ENCODE data around the gene FXYD2.
"Not testable (repeated sequence)": the region's sequence is repeated elsewhere in the genome, so short reads cannot be mapped to it uniquely, and the experiment has no call there.

FXYD2 gene

GRCh38 chr11:117824571-117825537 lies at the start of gene FXYD2:
FXYD2 (minus strand) TSS chr11:117824744; CDS start chr11:117824678, 66 bp downstream.
- no peak for DNase-seq (ENCODE audit: low read depth in 1 of 2, low spot score in 1 of 2)

GRCh38 chr11:117873828-117874125 lies 49.2 kb upstream of the FXYD2 start:
- DNase-seq (ENCODE audit: low read depth in 1 of 2, low spot score in 1 of 2): no peak

- no peak for DNase-seq (ENCODE audit: low read depth in 1 of 2, low spot score in 1 of 2)
These were observed 48.7 kb upstream of the FXYD2 start for GRCh38 chr11:117872975-117873827.

GRCh38 chr11:117872420-117872961 lies 47.9 kb upstream of the FXYD2 start:
- DNase-seq (ENCODE audit: low read depth in 1 of 2, low spot score in 1 of 2): no peak

GRCh38 chr11:117871784-117872183 lies 47.2 kb upstream of the FXYD2 start:
- no peak for DNase-seq (ENCODE audit: low read depth in 1 of 2, low spot score in 1 of 2)

- no peak for DNase-seq (ENCODE audit: low read depth in 1 of 2, low spot score in 1 of 2)
These were observed 46.6 kb upstream of the FXYD2 start for GRCh38 chr11:117871160-117871559.

GRCh38 chr11:117870103-117870952 lies 45.8 kb upstream of the FXYD2 start:
- no peak for DNase-seq (ENCODE audit: low read depth in 1 of 2, low spot score in 1 of 2)

- DNase-seq (ENCODE audit: low read depth in 1 of 2, low spot score in 1 of 2): no peak
These were observed 45.1 kb upstream of the FXYD2 start for GRCh38 chr11:117869604-117870003.

- no peak for DNase-seq (ENCODE audit: low read depth in 1 of 2, low spot score in 1 of 2)
These were observed 44.4 kb upstream of the FXYD2 start for GRCh38 chr11:117868815-117869561.

- DNase-seq (ENCODE audit: low read depth in 1 of 2, low spot score in 1 of 2): no peak
These were observed 43.5 kb upstream of the FXYD2 start for GRCh38 chr11:117868088-117868487.

- DNase-seq (ENCODE audit: low read depth in 1 of 2, low spot score in 1 of 2): no peak
These were observed 42.0 kb upstream of the FXYD2 start for GRCh38 chr11:117866526-117866925.

GRCh38 chr11:117865546-117865945 lies 41.0 kb upstream of the FXYD2 start:
- not testable (repeated sequence) for DNase-seq (ENCODE audit: low read depth in 1 of 2, low spot score in 1 of 2)

GRCh38 chr11:117863383-117863782 lies 38.8 kb upstream of the FXYD2 start:
- no peak for DNase-seq (ENCODE audit: low read depth in 1 of 2, low spot score in 1 of 2)

- no peak for DNase-seq (ENCODE audit: low read depth in 1 of 2, low spot score in 1 of 2)
These were observed 38.2 kb upstream of the FXYD2 start for GRCh38 chr11:117862753-117863152.

GRCh38 chr11:117862019-117862725 lies 37.6 kb upstream of the FXYD2 start:
- DNase-seq (ENCODE audit: low read depth in 1 of 2, low spot score in 1 of 2): no peak

- no peak for DNase-seq (ENCODE audit: low read depth in 1 of 2, low spot score in 1 of 2)
These were observed 36.8 kb upstream of the FXYD2 start for GRCh38 chr11:117861151-117862018.

GRCh38 chr11:117860139-117860538 lies 35.6 kb upstream of the FXYD2 start:
- no peak for DNase-seq (ENCODE audit: low read depth in 1 of 2, low spot score in 1 of 2)

- no peak for DNase-seq (ENCODE audit: low read depth in 1 of 2, low spot score in 1 of 2)
These were observed 35.1 kb upstream of the FXYD2 start for GRCh38 chr11:117859488-117860112.
